Measurements from ENCODE around the gene CCIN.
"Not testable (repeated sequence)": the region's sequence is repeated elsewhere in the genome, so short reads cannot be mapped to it uniquely, and the experiment has no call there.

CCIN gene

GRCh38 chr9:36141288-36141687, 27.9 kb upstream of the CCIN start:
- DNase-seq = no peak

GRCh38 chr9:36141761-36142160, 27.4 kb upstream of the CCIN start:
- no peak for DNase-seq

GRCh38 chr9:36142510-36143244, 26.5 kb upstream of the CCIN start:
- peak; percentile 53 for DNase-seq

GRCh38 chr9:36143245-36143641, 25.9 kb upstream of the CCIN start:
- no peak for DNase-seq

GRCh38 chr9:36144309-36145232, 24.6 kb upstream of the CCIN start:
- no peak for DNase-seq

- DNase-seq = no peak
These were observed 23.2 kb upstream of the CCIN start for GRCh38 chr9:36145970-36146369.

GRCh38 chr9:36146651-36147050, 22.5 kb upstream of the CCIN start:
- DNase-seq = no peak

GRCh38 chr9:36147441-36148175, 21.6 kb upstream of the CCIN start:
- DNase-seq = no peak

- DNase-seq = peak; percentile 95
These were observed 20.7 kb upstream of the CCIN start for GRCh38 chr9:36148311-36149051.

GRCh38 chr9:36149197-36149596, 20.0 kb upstream of the CCIN start:
- no peak for DNase-seq

- DNase-seq = no peak
These were observed 18.4 kb upstream of the CCIN start for GRCh38 chr9:36150574-36151315.

- DNase-seq = no peak
These were observed 17.6 kb upstream of the CCIN start for GRCh38 chr9:36151316-36152210.

- no peak for DNase-seq
These were observed 16.3 kb upstream of the CCIN start for GRCh38 chr9:36152741-36153438.

- DNase-seq = no peak
These were observed 15.4 kb upstream of the CCIN start for GRCh38 chr9:36153746-36154145.

- DNase-seq = peak; percentile 55
These were observed 14.7 kb upstream of the CCIN start for GRCh38 chr9:36154331-36154952.

- no peak for DNase-seq
These were observed 13.1 kb upstream of the CCIN start for GRCh38 chr9:36156116-36156515.

- DNase-seq = no peak
These were observed 11.1 kb upstream of the CCIN start for GRCh38 chr9:36158122-36158521.

- DNase-seq = no peak
These were observed 10.3 kb upstream of the CCIN start for GRCh38 chr9:36158917-36159316.

- DNase-seq = not testable (repeated sequence)
These were observed 9.7 kb upstream of the CCIN start for GRCh38 chr9:36159509-36159908.

GRCh38 chr9:36160126-36160525, 9.1 kb upstream of the CCIN start:
- not testable (repeated sequence) for DNase-seq
